Measurements from ENCODE around the gene CPSF2.
A peak's percentile ranks its signal among the peaks of the same experiment; 100 is the strongest.

CPSF2 gene

GRCh38 chr14:92121670-92122350 is at the start of gene CPSF2, which contains the start of gene NDUFB1:
Gene CPSF2, plus strand, starts transcription at chr14:92121969. Its CDS starts 9,016 bp downstream, at chr14:92130985.
Gene NDUFB1, minus strand, starts transcription at chr14:92121706. Its CDS starts 4,069 bp downstream, at chr14:92117637.
- DNase-seq (ENCODE audit: extremely low read depth in 1 of 2, low read depth in 1 of 2), result peak; percentile 62 to 79

- no peak for DNase-seq (ENCODE audit: extremely low read depth in 1 of 2, low read depth in 1 of 2)
Measured at GRCh38 chr14:92074555-92074954, 47.2 kb upstream of the CPSF2 start.

- DNase-seq (ENCODE audit: extremely low read depth in 1 of 2, low read depth in 1 of 2), result no peak
Measured at GRCh38 chr14:92088494-92088893, 33.3 kb upstream of the CPSF2 start.

- DNase-seq (ENCODE audit: extremely low read depth in 1 of 2, low read depth in 1 of 2), result no peak
Measured at GRCh38 chr14:92093320-92093719, 28.4 kb upstream of the CPSF2 start.

- DNase-seq (ENCODE audit: extremely low read depth in 1 of 2, low read depth in 1 of 2), result no peak
Measured at GRCh38 chr14:92099802-92100201, 22.0 kb upstream of the CPSF2 start.

- DNase-seq (ENCODE audit: extremely low read depth in 1 of 2, low read depth in 1 of 2), result no peak
Measured at GRCh38 chr14:92103363-92103989, 18.3 kb upstream of the CPSF2 start.

GRCh38 chr14:92105073-92105892 is 16.5 kb upstream of the CPSF2 start:
- DNase-seq (ENCODE audit: extremely low read depth in 1 of 2, low read depth in 1 of 2), result no peak

GRCh38 chr14:92105893-92106142 is 16.0 kb upstream of the CPSF2 start:
- no peak for DNase-seq (ENCODE audit: extremely low read depth in 1 of 2, low read depth in 1 of 2)

- peak; percentile 92 for DNase-seq (ENCODE audit: extremely low read depth in 1 of 2, low read depth in 1 of 2)
Measured at GRCh38 chr14:92106143-92106926, 15.4 kb upstream of the CPSF2 start, which contains the start of gene ATXN3. Gene ATXN3, minus strand, starts transcription at chr14:92106582. Its CDS starts 30 bp downstream, at chr14:92106552.

GRCh38 chr14:92108345-92109254 is 13.2 kb upstream of the CPSF2 start:
- DNase-seq (ENCODE audit: extremely low read depth in 1 of 2, low read depth in 1 of 2), result no peak

GRCh38 chr14:92109490-92109889 is 12.3 kb upstream of the CPSF2 start:
- no peak for DNase-seq (ENCODE audit: extremely low read depth in 1 of 2, low read depth in 1 of 2)

GRCh38 chr14:92121207-92121669 is 531 bp upstream of the CPSF2 start:
- DNase-seq (ENCODE audit: extremely low read depth in 1 of 2, low read depth in 1 of 2), result no peak

GRCh38 chr14:92122351-92122677 is 545 bp downstream of the CPSF2 start:
- DNase-seq (ENCODE audit: extremely low read depth in 1 of 2, low read depth in 1 of 2), result no peak

GRCh38 chr14:92122761-92123160 is 992 bp downstream of the CPSF2 start:
- no peak for DNase-seq (ENCODE audit: extremely low read depth in 1 of 2, low read depth in 1 of 2)

GRCh38 chr14:92134456-92134855 is 12.7 kb downstream of the CPSF2 start:
- no peak for DNase-seq (ENCODE audit: extremely low read depth in 1 of 2, low read depth in 1 of 2)

- no peak for DNase-seq (ENCODE audit: extremely low read depth in 1 of 2, low read depth in 1 of 2)
Measured at GRCh38 chr14:92135269-92135668, 13.5 kb downstream of the CPSF2 start.

- DNase-seq (ENCODE audit: extremely low read depth in 1 of 2, low read depth in 1 of 2), result no peak
Measured at GRCh38 chr14:92143309-92143708, 21.5 kb downstream of the CPSF2 start.

GRCh38 chr14:92143962-92144361 is 22.2 kb downstream of the CPSF2 start:
- DNase-seq (ENCODE audit: extremely low read depth in 1 of 2, low read depth in 1 of 2), result no peak

- no peak for DNase-seq (ENCODE audit: extremely low read depth in 1 of 2, low read depth in 1 of 2)
Measured at GRCh38 chr14:92144708-92145107, 22.9 kb downstream of the CPSF2 start.

GRCh38 chr14:92153581-92153980 is 31.8 kb downstream of the CPSF2 start:
- DNase-seq (ENCODE audit: extremely low read depth in 1 of 2, low read depth in 1 of 2), result no peak
